GM18909 (cell line): ENCODE results near the gene FXYD1.

Experiments
- ATAC-seq: cut with Tn5 transposase; IDR thresholded peaks from one replicate; pipeline ENCODE4 v1.9.1; 2021; ENCODE audit warnings: mild to moderate bottlenecking; ENCODE audit not compliant: unreplicated experiment, poor library complexity

FXYD1 gene

DNA sequence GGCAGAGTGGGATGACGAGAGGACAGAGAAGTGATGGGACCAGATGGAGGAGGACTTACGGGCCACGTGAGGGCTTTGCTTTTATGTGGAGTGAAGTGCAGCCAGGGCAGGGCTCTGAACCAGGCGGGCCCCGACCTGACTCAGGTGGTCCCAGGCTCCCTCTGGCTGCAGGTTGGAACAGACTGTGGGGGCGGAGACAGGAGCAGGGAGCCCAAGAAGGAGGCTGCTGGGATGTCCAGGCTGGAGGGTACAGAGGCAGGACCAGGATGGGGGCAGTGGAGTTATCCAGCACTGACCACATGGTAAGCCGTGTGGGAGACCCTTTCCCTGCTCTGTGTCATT is 18.0 kb downstream of the FXYD1 start:
- ATAC-seq: no peak

DNA sequence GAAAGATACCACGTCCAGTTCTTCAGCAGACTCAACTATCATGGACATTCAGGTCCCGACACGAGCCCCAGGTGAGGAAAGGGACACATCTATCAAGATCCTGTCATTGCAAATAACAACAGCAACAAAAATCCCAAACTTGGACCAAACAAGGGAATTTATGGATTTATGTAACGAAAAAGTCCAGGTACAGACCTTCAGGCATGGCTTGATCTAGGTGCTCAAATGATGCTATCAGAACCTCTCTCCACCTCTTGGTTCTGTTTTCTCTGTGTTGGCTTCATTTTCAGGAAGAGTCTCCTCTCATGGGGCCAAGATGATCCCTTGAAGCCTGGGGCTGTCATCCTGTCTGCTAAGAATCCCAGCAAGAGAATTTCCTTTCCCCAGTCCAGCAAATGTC is 18.8 kb downstream of the FXYD1 start:
- ATAC-seq: no peak

DNA sequence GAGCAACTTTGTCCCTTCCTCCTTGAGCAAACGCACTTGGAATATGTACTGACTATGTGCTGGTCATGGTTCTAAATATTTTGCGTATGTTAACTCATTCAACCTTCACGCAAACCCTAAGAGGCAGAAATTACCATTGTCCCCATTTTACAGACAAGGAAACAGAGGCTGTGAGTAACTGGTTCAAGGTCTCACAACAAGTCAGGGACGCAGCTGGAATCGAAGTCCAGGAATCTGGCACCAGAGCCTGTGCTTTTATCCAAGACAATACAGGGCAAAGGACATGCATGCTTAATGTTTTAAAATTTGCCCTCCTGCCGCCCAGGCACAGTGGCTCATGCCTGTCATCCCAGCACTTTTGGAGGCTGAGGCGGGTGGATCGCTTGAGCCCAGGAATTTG is 21.0 kb downstream of the FXYD1 start:
- no peak for ATAC-seq

- no peak for ATAC-seq
Observed at GRCh38 chr19:35160629-35161433, 22.2 kb downstream of the FXYD1 start.

GRCh38 chr19:35161434-35161743 is 22.8 kb downstream of the FXYD1 start:
- no peak for ATAC-seq

GRCh38 chr19:35162471-35163326 is 24.1 kb downstream of the FXYD1 start:
- no peak for ATAC-seq

DNA sequence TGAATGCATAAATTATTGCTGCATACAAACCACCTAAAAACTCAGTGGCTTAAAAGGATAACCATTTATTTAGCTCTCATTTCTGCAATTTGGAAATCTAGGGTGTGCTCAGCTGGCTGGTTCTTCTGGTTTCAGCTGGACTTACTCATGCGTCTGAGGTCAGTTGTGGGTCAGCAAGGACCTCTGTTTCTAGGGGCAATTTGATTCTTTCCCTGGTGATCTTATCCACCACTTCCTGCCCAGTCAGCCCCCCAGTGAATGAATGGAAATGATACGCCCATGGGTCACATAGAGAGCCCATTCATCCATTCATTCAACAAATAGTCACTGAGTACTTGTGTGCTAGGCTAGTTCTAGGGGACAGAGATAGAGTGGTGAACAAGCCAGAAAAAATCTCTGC is 25.8 kb downstream of the FXYD1 start:
- no peak for ATAC-seq

DNA sequence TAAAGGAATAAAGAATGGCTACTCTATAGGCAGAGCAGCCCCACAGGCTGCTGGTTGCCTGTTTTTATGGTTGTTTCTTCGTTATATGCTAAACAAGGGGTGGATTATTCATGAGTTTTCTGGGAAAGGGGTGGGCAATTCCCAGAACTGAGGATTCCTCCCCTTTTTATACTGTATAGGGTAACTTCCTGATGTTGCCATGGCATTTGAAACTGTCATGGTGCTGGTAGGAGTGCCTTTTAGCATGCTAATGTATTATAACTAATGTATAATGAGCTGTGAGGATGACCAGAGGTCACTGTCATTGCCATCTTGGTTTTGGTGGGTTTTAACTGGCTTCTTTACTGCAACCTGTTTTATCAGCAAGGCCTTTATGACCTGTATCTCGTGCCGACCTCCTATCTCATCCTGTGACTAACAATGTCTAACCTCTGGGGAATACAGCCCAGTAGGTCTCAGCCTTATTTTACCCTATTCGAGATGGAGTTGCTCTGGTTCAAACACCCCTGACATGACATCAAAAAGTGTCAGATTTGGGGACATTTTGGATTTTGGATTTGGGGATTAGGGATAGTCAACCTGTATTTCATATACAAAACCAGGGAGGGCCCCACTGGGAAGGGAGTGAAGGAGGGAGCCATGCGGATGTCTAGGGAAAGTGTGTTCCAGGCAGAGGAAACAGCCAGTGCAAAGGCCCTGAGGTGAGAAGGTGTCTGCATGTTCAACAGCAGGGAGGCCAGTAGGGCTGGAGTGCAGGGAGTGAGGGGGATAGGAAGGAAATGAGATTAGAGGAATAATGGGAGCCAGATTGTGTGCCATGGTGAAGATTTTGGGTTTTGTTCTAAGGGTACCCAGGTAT is 26.8 kb downstream of the FXYD1 start:
- ATAC-seq: no peak

- no peak for ATAC-seq
Observed at GRCh38 chr19:35166100-35167063, 27.8 kb downstream of the FXYD1 start.

DNA sequence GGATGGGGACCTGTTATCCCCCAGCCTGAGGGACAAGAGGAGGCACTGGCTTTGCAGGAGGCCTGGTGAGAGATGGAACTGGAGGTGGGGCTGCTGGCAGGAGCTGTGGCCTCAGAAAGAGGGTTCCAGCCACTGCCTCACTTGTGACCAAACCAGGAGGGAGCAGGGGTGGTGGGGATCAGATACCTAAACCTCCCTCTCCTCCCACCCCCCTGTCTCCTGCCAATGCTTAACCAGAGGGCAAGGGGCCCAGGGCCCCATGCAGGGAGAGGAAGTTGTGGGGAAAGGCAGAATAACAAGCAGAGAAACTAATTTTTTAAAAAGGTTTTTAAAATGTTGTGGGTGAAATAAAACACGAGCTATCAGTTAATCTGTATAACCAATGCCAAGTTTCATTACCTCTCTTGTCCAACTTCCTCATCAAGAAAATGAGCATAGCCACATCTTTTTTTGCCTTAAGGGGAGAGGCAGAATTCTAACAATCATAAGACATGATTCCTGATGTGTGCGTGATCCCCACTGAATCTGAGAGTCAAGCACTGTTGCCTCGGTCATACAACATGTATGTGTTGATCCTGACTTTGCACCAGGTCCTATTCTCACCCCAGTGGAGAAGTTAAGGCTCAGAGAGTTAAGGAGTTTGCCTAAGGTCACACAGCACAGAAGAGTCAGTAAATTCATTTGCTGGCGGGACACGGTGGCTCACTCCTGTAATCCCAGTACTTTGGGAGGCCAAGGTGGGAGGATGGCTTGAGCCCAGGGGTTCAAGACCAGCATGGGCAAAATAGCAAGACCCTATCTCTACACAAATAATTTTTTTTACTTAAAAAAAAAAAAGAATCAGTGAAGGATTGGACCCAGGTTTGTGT is 28.9 kb downstream of the FXYD1 start:
- ATAC-seq: no peak

- ATAC-seq: no peak
Observed at GRCh38 chr19:35168196-35168595, 29.6 kb downstream of the FXYD1 start.

DNA sequence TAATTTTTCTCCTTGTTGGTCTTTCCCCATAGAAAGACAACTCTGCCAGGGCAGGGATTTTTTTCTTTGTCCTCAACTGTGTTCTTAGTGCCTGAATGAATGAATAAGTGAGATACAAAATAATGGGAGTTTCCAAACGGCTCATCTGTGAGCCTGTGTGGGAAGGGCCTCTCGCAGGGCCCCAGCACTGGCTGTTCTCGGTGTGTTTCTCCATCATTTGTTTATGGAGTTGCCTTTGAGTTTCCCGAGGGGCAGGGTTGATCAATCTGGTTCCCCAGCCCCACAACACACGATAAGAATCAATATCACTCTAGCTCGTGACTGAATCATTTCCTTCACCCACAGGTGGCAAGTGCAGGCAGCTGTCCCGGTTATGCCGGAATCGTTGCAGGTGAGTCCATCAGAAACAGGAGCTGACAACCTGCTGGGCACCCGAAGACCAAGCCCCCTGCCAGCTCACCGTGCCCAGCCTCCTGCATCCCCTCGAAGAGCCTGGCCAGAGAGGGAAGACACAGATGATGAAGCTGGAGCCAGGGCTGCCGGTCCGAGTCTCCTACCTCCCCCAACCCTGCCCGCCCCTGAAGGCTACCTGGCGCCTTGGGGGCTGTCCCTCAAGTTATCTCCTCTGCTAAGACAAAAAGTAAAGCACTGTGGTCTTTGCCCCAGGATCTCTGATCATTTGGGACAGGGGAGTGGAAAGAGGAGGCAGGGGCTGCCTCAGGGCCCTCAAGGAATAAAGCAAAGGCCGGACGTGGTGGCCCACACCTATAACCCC is 30.8 kb downstream of the FXYD1 start:
- no peak for ATAC-seq

DNA sequence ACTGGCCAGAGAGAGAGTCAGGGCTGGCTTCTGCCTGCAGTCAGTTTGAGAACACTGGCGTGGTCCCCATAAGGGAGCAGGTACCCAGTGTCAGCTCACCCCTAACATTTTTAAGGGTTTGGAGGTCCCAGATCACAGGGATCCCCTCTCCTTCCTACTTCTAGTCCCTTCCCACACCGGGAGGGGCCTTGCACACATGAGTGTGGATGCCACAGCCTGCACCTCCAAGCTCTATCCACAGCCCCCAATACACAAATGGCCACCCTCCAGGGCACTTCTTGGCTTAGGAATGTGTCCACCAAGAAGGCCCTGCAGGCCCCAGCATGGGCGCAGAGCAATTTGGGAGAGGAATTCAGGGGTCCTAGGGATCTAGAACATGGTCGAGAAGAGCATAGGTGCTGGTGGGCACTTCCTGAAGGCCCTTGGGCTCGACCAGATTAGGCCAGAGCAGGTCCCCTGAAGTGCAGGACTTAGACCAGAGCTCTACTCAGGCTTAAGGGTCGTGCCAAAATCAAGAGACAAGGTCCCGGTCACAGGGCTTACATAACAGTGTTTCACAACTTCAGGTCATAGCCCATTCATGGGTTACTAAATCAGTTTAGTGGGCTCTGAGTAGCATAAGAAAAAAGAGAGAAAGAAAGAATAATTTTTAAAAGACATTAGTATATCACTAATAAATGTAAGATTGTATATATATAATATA is 31.9 kb downstream of the FXYD1 start:
- no peak for ATAC-seq

- no peak for ATAC-seq
Observed at GRCh38 chr19:35171730-35172129, 33.1 kb downstream of the FXYD1 start.

- ATAC-seq: no peak
Observed at GRCh38 chr19:35174226-35174625, 35.6 kb downstream of the FXYD1 start.

GRCh38 chr19:35176181-35176570 is 37.6 kb downstream of the FXYD1 start:
- ATAC-seq: no peak

DNA sequence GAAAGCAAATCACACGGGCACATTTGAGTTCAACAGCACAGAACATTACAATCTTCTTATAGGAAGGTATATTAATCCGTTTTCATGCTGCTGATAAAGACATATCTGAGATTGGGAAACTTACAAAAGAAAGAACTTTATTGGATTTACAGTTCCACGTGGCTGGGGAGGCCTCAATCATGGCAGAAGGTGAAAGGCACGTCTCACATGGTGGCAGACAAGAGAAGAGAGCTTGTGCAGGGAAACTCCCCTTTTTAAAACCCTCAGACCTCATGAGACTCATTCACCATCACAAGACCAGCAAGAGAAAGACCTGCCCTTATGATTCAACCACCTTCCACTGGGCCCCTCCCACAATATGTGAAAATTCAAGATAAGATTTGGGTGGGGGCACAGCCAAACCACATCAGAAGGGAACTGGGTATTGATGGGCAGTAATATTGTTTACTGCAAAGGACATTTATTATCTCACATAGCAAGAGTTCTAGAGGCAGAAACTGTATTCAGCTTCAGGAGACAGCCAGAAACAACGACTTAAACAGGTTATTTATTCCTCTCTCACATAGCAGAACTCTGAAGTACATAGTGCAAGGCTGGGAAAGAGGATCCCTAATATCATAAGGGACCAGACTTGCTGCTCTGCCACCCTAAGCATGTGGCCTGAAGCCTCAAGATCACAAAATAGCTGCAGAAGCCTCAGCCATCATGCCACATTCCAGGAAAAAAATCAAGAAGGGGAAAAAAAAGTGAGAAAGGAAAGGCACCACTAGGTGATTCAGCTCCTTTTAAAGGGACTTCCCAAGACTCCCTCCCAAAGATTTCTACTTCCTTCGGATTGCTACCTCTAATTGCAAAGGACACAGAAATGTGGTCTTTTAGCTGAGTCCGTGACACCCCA is 39.0 kb downstream of the FXYD1 start:
- ATAC-seq: no peak
